BJ (cell line): ENCODE measurements around the gene MEIS2. TPM values are rescaled to one million over a fixed set of nuclear protein-coding genes. Genes with fewer than 3 reads are reported as not detected.

Source experiments
- CTCF ChIA-PET: fragments of 350-600 bp; formaldehyde crosslinking; extraction: SDS; loops from one replicate; lab custom pipeline; 2021; ENCODE audit warnings: antibody characterized with exemption, inconsistent platforms; lab: Yijun Ruan, JAX
- POLR2A ChIA-PET: fragments of 300-600 bp; sonication (Branson Sonifier 250); formaldehyde crosslinking; extraction: SDS; loops from one replicate; lab custom pipeline; 2021; ENCODE audit warnings: antibody characterized with exemption; lab: Charles Lee
- DNase-seq: peaks from one replicate; pipeline ENCODE4 v3.0.0-alpha.2; 2011; ENCODE audit warnings: low read depth
- H3K27me3 ChIP-seq: 2 replicates; pipeline ENCODE4 v1.6.0; 2011; ENCODE audit warnings: low read length; ENCODE audit not compliant: control insufficient read depth, insufficient read depth
- H3K36me3 ChIP-seq: 2 replicates; pipeline ENCODE4 v1.5.1; 2011; ENCODE audit warnings: low read length; ENCODE audit not compliant: control insufficient read depth, insufficient read depth
- H3K4me3 ChIP-seq: 2 replicates; pipeline ENCODE4 v1.5.1; 2011; ENCODE audit warnings: low read depth, mild to moderate bottlenecking, control low read depth, low read length
- CTCF ChIP-seq: IDR thresholded peaks from 2 replicates; pipeline ENCODE4 v1.5.1; 2011; ENCODE audit warnings: low read depth, mild to moderate bottlenecking, control low read depth, inconsistent platforms, low read length, moderate library complexity; ENCODE audit not compliant: insufficient read depth
- polyA plus RNA-seq: library from polyadenylated mRNA; depleted of rRNA; stranded (reverse); fragments of >200 nt; gene quantifications from 2 replicates; pipeline ENCODE4 v1.2.3, GENCODE V29; 2011

Gene MEIS2
- polyA plus RNA-seq, 1 experiment = 54.1 TPM

GRCh38 chr15:37037071-37037655 lies 63.2 kb downstream of the MEIS2 start:
- POLR2A ChIA-PET = no interaction called here
- H3K27me3 ChIP-seq = no peaks in the 10 kb centered on the region
- peaks cover 5% of the 10 kb centered on the region for H3K36me3 ChIP-seq
- H3K4me3 ChIP-seq = no peak overlapping the region
- no peak for DNase-seq
- CTCF ChIA-PET = interaction anchor here (1.4 kb wide), 1 partner anchor 18 kb away, joined by 3 read pairs; no protein-coding TSS in a partner anchor
- TF ChIP-seq CTCF = no peak

GRCh38 chr15:37034835-37035748 lies 65.3 kb downstream of the MEIS2 start:
- CTCF ChIA-PET = interaction anchor here (0.6 to 1.8 kb wide), 4 partner anchors 10 to 982 kb away, joined by 3 to 4 read pairs (median 3); no protein-coding TSS in a partner anchor
- no peak for TF ChIP-seq CTCF
- H3K36me3 ChIP-seq = peaks cover 2% of the 10 kb centered on the region; the same call in 1 of the 2 replicates
- peak; percentile 24 for DNase-seq
- H3K4me3 ChIP-seq = no peak overlapping the region
- POLR2A ChIA-PET = interaction anchor here (0.6 kb wide), 1 partner anchor 70 kb away, joined by 3 read pairs; no protein-coding TSS in a partner anchor
- no peaks in the 10 kb centered on the region for H3K27me3 ChIP-seq

GRCh38 chr15:37034392-37034791 lies 66.0 kb downstream of the MEIS2 start:
- TF ChIP-seq CTCF = no peak
- no peak overlapping the region for H3K4me3 ChIP-seq
- POLR2A ChIA-PET = interaction anchor here (0.9 kb wide), 1 partner anchor 155 kb away, joined by 3 read pairs; no protein-coding TSS in a partner anchor
- DNase-seq = no peak
- CTCF ChIA-PET = interaction anchor here (0.6 to 1.8 kb wide), 2 partner anchors 10 to 981 kb away, joined by 3 to 4 read pairs; no protein-coding TSS in a partner anchor
- H3K27me3 ChIP-seq = no peaks in the 10 kb centered on the region
- peaks cover 2% of the 10 kb centered on the region; the same call in 1 of the 2 replicates for H3K36me3 ChIP-seq

GRCh38 chr15:37032091-37032775 lies 68.1 kb downstream of the MEIS2 start:
- ChIA-PET CTCF (interaction anchor here (0.6 kb wide), 1 partner anchor 122 kb away, joined by 3 read pairs; no protein-coding TSS in a partner anchor), POLR2A (no interaction called here)
- DNase-seq = no peak
- no peaks in the 10 kb centered on the region for H3K27me3 ChIP-seq
- H3K36me3 ChIP-seq = peaks cover 2% of the 10 kb centered on the region; the same call in 1 of the 2 replicates
- H3K4me3 ChIP-seq = no peak overlapping the region
- no peak for TF ChIP-seq CTCF
